Spleen (tissue), 7 donors: Measurements from ENCODE around the gene ZBP1.

Experiments
- CTCF ChIP-seq, 11 experiments: fragments of 200-600 bp in 7 of 11; fragments of 450-650 bp in 4 of 11; sonication (generic) in 4 of 11; IDR thresholded peaks in 8 of 11; conservative IDR thresholded peaks in 3 of 11; 1 replicate in 7 of 11; 2 replicates in 4 of 11; pipeline versions ENCODE4 v1.4.0 to v1.8.0; 2016 to 2021; ENCODE audit warnings: antibody characterized with exemption in 11 of 11, inconsistent platforms in 4 of 11, mild to moderate bottlenecking in 1 of 11
- POLR2A ChIP-seq, 3 donors: fragments of 450-650 bp; IDR thresholded peaks; one replicate each; pipeline ENCODE4 v1.5.1; 2017; ENCODE audit warnings: antibody characterized with exemption in 3 of 3, mild to moderate bottlenecking in 1 of 3
- POLR2AphosphoS5 ChIP-seq, 3 donors: sonication (generic); formaldehyde crosslinking; IDR thresholded peaks; one replicate each; pipeline ENCODE4 v1.5.1; 2017; ENCODE audit warnings: antibody characterized with exemption in 3 of 3
- donor health status: DM: no; HTN: no; CAD: no; lungs with moderate emphysema.
- donor health status: DM: no; HTN: no; CAD: no.
- donor health status: DM: no; HTN: no; CAD: no.

- TF ChIP-seq CTCF (IDR thresholded peaks at IDR 0.05 in 8 of 11, conservative IDR thresholded peaks at IDR 0.05 in 3 of 11) (no peak), POLR2A (IDR thresholded peaks at IDR 0.05) (no peak), POLR2AphosphoS5 (IDR thresholded peaks at IDR 0.05) (no peak)
Measured at GRCh38 chr20:57609842-57610167, 10.4 kb downstream of the ZBP1 start.
